SK-MEL-5 (cell line): ENCODE data around the gene ZNF343. TPM values are rescaled to one million over a fixed set of nuclear protein-coding genes. Genes with fewer than 3 reads are reported as not detected.
A peak's percentile ranks its signal among the peaks of the same experiment; 100 is the strongest.
"Not testable (repeated sequence)": the region's sequence is repeated elsewhere in the genome, so short reads cannot be mapped to it uniquely, and the experiment has no call there.

Experiments
- DNase-seq: peaks from one replicate; pipeline ENCODE4 v3.0.0-alpha.2; 2016; ENCODE audit warnings: low read depth, low spot score
- in situ Hi-C: cut with HindIII; loops from 2 replicates; pipeline ENCODE4 v1.10.0; 2016; ENCODE audit warnings: low sequenced_read_pairs, high pct_unique_total_duplicates, low pct_unique_long_range_greater_than_20kb
- polyA plus RNA-seq, 2 experiments: library from polyadenylated mRNA; depleted of rRNA; stranded (reverse); fragments of >200 nt; gene quantifications; 2 replicates each; pipeline ENCODE4 v1.2.3, GENCODE V29; 2015
- total RNA-seq: library from RNA; depleted of rRNA; stranded (reverse); fragments of >200 nt; shearing (Covaris generic); gene quantifications from 2 replicates; pipeline ENCODE4 v1.2.3, GENCODE V29; 2014; rRNA removed

The ZNF343 gene
- total RNA-seq, result 10.6 and 11.8 TPM in 2 replicates
- polyA plus RNA-seq (2015; cell fraction: cytosol; rRNA removed), result 8.9 and 9.3 TPM in 2 replicates
- polyA plus RNA-seq (2015; cell fraction: nucleus; rRNA removed), result 29.4 and 35.5 TPM in 2 replicates

DNA sequence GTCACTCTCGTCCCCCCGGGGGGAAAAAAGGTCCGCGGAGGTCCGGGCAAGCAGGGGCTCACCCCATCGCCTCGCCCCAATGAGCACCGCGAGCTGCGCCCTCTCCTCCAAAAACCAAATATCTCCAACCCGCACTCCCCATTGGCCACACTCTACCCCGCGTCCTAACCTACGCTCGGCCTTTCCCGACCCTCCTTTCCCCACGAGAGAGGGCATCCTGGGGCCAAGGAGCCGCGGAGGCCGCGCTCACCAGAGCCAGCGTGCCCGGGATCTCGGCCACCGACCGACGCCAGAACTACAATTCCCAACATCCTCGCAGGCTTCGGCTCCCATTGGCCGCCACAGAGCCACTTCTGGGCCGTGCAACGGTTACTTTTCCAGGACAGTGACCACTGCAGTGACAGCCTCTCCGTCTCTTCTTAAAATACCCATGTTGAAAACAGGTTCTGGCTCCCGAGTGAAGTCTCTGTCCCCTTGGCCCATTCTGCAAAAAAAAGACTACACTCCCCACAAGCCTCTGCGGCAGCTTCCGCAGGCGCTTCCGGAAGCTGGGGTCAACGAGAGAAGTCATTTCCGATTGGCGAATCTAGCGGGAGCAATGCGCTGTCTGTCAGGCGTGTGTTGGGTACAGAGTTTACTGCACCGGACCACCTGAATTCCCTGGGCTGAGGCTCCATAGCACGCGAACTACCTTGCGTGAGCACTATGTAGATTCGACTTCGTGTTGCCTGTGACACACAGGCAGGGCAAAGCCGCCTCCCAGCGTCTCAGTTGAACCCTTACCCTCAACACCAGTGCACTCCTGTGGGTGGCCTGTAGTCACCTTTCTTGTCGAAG, at the start of gene ZNF343:
Gene ZNF343 (minus strand): TSS at position 285 of the 837 bp plus-strand sequence. CDS start 15,020 bp downstream, outside the sequence.
- in situ Hi-C loops, result no loop called here
- DNase-seq, result peak; percentile 89

DNA sequence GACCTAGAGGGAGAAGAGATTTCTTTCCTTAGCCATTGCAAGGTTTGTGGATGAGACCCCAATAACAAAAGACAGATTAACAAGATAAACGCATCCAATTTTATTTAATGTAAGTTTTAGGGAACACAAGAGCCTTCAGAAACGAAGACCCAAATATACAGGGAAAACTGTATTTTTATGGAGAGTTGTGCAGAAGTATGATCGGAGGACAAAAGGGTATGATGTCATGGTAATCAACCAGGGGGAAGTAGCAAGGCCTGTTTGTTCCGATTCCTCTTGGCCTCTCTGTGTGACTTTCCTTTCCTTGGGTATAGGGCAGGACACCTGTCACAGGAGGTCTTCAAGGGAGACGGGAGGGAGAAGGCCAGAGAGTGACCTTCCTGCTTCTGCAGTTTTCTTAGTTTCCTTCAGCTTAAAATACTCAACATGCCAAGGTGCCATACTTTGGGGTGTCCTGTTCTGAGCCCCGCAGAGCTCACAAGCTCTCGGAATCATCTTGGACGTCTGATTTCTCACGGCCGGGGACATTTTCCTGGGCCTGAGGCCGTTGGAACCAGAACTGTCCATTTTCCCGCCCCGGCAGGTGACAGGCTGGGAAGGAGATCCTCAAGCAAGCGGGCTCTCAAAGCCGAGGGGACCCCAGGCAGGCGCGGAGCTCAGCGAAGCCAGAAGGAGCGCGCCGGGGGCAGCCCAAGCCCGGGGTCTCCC, 49.3 kb upstream of the ZNF343 start:
- in situ Hi-C loops, result no loop called here
- DNase-seq, result no peak

- DNase-seq, result no peak
- in situ Hi-C loops, result no loop called here
Observed at GRCh38 chr20:2545594-2545993, 36.9 kb upstream of the ZNF343 start.

GRCh38 chr20:2544211-2544610, 35.5 kb upstream of the ZNF343 start:
- no peak for DNase-seq
- in situ Hi-C loops, result no loop called here

DNA sequence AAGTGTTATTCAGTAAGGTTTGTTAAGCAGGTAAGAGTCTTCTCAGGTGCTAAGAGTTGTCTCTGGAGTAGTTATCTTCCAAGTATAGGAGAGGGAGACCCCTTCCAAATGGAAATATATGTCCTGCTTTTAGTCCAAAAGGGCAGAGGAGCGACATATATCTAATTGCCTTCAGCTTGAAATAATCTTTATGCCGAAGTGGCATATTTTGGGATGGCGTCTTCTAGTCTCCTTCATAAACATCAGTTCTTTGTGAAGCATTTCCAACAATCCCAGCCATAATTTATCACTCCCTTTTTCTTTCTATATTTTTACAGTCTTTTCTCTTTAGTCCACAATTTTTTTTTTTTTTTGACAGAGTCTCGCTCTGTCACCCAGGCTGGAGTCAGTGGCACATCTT, 33.6 kb upstream of the ZNF343 start:
- DNase-seq, result no peak
- in situ Hi-C loops, result no loop called here

GRCh38 chr20:2541940-2542339, 33.2 kb upstream of the ZNF343 start:
- in situ Hi-C loops, result no loop called here
- DNase-seq, result no peak

- DNase-seq, result peak; percentile 99
- in situ Hi-C loops, result no loop called here
Observed at GRCh38 chr20:2538931-2539720, 30.4 kb upstream of the ZNF343 start.

DNA sequence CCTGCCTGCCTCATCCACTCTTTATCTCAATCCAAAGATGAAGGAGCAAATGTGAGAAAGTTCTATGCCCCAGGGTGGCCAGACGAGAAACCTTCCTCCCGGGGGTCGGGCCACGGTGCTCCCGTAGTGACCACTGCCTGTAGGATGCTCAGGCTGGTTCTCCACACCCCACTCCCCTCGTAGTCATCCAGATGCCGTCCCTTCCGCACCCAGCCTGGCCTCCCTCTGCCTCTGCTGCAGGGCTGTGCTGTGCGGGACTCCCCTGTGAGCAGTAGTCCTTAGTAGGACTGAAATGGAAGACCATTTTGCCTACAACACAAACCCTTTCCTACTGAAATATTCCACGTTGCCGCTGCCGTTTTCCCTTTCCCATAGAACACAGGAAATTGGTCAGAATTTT, 29.6 kb upstream of the ZNF343 start:
- DNase-seq, result no peak
- in situ Hi-C loops, result no loop called here

- in situ Hi-C loops, result no loop called here
- DNase-seq, result no peak
Observed at GRCh38 chr20:2537101-2537500, 28.4 kb upstream of the ZNF343 start.

GRCh38 chr20:2536560-2536986, 27.9 kb upstream of the ZNF343 start, which contains the start of gene TMC2:
Gene TMC2 (plus strand): TSS chr20:2536573. CDS start chr20:2536622, 49 bp downstream.
- no peak for DNase-seq
- in situ Hi-C loops, result no loop called here

DNA sequence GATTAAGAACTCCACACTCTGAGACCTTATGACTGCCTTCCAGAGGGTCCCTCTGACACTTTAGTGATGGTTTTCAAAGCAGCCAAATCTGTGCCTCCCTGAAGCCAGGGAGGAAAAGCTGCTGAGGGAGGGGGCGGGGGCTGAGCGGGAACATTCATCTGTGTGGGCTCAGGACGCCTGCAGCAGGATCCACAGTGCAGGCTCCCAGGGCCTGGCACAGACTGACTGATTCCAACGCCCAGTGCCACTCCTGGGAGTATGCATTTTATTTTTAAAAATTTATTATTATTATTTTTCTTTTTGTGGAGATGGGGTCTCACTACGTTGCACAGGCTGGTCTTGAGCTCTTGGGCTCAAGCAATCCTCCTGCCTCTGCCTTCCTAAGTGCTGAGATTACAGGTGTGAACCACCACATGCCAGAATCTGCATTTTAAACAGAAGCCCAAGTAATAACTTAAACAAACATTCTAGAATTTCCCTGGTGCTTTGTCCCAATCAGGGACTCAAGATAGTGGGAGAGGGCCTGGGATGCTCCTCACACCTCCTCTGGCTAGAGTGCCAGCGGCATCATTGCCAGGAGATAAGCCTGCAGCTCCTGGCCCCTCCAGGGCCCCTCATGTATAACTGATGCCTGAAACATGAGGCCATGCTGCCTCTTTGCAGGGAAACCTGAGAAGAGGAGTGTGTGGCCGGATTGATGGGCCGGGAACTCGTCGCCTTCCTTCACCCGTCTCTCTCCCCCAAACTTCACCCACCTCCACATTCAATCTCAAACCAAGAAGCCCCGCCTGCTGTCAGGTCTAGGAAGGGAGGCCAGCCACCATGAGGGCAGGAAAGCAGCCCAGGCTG, 27.2 kb upstream of the ZNF343 start:
- in situ Hi-C loops, result no loop called here
- no peak for DNase-seq

GRCh38 chr20:2533118-2533517, 24.4 kb upstream of the ZNF343 start:
- in situ Hi-C loops, result no loop called here
- DNase-seq, result no peak

GRCh38 chr20:2528671-2529271, 20.1 kb upstream of the ZNF343 start:
- no peak for DNase-seq
- in situ Hi-C loops, result no loop called here

DNA sequence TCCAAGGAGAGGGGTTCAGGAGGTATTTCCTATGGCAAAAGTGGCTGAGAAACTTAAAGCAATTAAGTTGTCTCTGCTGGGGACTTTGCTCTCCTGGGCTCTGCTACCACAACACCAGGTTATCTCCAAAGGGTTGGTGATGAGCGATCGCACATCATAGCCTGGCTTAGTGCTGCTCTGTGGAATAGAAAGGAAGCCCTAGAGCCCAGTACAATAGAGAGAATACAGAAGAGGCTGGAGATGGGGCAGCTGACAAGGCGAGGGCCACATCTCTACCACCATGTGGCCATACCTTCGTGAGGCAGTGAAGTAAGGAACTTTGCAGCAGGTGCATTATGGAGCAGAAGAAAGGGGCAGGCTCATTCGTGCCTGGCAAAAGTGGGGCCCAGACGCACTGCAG, 19.0 kb upstream of the ZNF343 start:
- DNase-seq, result no peak
- in situ Hi-C loops, result no loop called here

DNA sequence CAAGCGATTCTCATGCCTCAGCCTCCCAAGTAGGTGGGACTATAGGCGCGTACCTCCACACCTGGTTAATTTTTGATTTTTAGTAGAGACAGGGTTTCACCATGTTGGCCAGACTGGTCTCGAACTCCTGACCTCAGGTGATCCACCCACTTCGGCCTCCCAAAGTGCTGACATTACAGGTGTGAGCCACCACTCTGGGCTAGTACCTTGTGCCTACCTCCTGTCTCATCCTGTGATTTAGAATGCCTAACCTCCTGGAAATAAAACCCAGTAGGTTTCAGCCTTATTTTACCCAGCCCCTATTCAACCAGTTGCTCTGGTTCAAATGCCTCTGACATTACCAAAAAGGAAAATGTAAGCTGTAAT, 17.5 kb upstream of the ZNF343 start:
- in situ Hi-C loops, DNase-seq: not testable (repeated sequence)

GRCh38 chr20:2524709-2525506, 16.2 kb upstream of the ZNF343 start:
- peak; percentile 55 for DNase-seq
- in situ Hi-C loops, result no loop called here
